HG03378 (cell line): ENCODE measurements around the gene LCN6.
"Not testable (repeated sequence)": the region's sequence is repeated elsewhere in the genome, so short reads cannot be mapped to it uniquely, and the experiment has no call there.

Source experiments
- ATAC-seq: cut with Tn5 transposase; IDR thresholded peaks from one replicate; pipeline ENCODE4 v1.9.1; 2021; ENCODE audit warnings: mild to moderate bottlenecking, moderate library complexity; ENCODE audit not compliant: unreplicated experiment

Gene LCN6

DNA sequence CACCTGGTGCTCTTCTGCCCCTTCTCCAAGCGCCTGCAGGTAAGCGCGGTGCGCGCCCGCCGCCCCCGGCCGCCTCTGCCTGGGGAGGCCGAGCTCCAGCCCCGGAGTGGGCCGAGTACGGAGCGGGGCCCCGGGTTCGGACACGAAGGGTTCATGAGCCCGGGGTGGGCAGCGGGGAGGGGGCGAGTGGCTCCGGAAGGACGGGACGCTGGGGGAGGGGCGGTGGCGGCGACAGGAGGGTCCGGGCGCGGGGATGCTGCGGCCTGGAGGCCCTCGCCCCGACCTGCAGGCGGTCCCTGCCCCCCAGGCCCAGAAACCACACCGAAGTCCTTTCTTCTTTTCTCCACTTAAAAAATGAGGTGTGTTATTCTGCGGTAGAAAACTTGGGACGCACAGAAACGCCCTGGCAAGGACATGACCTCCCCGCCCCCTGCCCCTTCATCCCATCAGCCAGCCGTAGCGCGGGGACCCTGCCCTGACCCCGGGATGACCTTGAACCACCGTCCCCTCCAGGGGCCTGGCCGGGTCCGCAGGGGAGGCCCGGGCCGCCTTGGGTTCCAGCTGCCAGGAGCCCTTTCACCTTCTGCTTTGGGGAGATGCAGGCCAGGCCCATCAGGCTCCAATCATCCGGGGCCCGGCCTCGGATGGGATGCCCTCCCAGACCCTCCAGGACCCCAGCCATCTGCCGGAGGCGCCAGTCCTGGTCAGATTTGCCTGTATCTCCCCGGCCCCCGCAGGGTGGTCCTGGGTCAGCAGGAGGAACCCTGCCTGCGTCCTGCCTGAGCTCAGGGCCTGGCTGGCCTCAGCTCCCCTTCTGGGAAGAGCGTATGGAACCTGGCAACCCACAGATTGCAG, 35.4 kb downstream of the LCN6 start:
- ATAC-seq: no peak

DNA sequence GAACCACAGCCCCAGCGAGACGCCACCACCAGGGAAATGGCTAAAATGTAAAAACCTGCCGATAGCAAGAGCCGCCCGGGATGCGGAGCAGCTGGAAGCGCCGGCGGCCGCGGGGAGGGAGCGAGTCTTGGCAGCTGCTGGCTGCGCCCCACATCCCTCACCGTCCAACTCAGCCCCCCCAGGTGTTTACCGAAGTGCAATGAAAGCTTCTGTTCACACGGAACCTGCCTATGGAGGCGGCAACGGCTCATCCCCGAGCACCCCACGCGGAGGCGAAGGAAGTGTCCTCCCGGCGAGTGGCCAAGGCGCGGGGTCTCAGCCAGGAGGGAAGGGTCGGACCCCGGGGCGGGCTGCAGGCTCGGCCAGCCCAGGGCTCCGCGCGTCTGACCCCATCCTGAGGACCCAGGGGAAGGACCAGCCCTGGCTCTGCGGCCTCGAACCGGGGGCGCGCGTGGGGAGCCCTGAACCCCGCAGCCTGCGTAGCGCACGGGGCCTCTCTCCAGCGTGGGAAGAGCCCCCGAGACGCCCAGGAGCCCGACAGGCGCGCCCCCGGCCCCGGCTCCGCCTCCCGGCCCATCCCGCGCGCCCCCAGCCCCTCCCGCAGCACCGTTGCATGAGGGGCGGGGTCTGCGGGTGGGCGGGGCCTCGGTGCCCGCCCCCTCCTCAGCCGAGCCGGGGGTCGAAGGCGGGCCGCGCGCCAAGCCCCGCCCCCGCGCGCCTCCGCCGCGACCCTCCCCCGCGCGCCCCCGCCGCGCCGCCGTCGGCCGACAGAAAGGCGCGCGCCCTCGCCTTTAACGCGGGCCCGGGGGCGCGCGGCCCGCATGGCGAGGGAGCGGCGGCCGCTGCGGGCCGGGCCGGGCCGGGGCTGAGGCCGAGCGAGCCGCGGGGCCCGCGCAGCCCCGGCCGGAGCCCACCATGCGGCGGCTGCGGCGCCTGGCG, 36.3 kb downstream of the LCN6 start, which contains the start of gene DIPK1B:
TSS of gene DIPK1B (plus strand) at position 822 of the 939 bp plus-strand sequence. CDS start at position 916, 94 bp downstream.
- ATAC-seq: no peak

- ATAC-seq: not testable (repeated sequence)
These were observed 37.1 kb downstream of the LCN6 start for GRCh38 chr9:136711219-136711648.

GRCh38 chr9:136710543-136710942, 37.8 kb downstream of the LCN6 start:
- no peak for ATAC-seq

- ATAC-seq: no peak
These were observed 38.7 kb downstream of the LCN6 start for GRCh38 chr9:136709454-136710109.

DNA sequence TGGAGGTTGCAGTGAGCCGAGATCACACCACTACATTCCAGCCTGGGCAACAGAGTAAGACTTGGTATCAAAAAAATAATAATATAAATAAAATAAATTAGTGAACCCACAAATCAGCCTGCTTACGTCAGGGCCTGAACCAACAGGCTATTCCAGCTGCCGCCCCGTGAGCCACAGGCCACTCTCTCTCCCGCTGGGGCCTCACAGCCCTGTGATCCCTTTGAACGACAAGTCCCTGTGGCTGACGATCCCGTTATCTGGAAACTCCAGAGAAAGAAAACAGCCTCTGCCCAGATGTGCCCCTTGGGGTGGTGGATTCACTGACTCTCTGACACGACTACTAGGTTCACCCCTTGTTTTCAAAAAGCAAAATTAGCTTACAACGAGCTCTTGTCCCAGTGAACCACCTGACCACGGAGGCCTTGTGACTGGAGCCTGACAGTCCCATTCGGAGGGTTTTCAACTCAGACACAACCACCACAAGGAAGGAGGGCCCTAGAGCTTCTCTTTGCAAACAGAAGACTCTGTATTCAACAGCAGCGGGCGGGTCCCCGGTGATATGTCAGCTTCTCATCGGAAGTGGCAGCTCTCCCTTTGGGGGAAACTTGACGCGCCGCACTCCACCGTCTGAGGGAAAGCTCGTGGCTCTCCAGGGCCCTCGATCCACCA, 40.3 kb downstream of the LCN6 start:
- no peak for ATAC-seq

DNA sequence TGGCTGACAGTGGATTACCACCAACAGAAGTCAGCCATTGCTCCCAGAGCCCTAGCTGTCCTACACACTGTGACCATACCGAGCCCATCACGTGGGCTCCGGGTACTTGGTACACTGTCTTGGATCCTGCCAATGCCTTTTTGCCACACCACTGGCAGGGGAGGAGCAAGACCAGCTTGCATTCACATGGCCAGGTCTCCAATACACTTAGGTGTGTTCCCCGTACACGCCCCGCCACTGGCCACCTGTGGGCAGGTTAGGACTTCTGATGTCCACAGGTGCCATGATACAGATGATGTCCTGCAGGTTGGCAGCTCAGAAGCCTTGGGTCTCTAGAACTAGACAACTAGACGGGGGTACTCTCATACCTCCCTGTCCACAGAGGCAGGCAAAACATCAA, 41.3 kb downstream of the LCN6 start:
- ATAC-seq: no peak

DNA sequence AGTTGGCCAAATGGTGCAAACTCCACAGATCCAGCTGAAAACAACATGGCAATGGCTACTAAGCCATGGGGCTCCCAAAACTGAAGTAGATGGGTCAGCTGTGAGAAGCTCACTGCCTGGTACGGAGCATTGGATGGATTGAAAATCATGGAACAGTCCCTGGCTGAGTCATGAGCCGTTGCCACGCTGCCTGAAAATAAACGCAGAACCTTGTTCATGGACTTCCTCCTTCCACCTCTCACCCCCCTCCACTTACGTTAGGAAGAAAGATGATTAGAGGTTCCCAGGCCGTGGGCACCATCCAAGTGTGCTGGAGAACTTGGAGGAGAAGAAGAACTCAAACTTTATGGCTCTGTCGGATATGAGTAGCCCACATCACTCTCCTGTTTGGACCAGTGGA, 42.8 kb downstream of the LCN6 start:
- no peak for ATAC-seq

DNA sequence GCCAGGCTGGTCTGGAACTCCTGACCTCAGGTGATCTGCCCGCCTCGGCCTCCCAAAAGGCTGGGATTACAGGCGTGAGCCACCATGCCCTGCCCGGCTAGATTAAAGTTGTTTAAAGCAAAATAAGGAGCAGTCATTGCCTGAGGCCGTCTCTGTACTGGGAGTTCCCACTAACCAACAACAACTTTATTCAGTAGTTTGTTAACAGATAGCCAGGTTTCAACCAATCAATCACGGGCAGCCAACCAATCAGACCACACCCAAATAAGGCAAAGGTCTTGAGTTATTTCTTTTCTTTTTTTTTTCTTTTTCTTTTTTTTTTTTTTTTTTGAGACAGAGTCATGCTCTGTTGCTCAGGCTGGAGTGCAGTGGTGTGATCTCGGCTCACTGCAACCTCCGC, 43.6 kb downstream of the LCN6 start:
- not testable (repeated sequence) for ATAC-seq

GRCh38 chr9:136703276-136703860, 45.0 kb downstream of the LCN6 start:
- ATAC-seq: no peak

DNA sequence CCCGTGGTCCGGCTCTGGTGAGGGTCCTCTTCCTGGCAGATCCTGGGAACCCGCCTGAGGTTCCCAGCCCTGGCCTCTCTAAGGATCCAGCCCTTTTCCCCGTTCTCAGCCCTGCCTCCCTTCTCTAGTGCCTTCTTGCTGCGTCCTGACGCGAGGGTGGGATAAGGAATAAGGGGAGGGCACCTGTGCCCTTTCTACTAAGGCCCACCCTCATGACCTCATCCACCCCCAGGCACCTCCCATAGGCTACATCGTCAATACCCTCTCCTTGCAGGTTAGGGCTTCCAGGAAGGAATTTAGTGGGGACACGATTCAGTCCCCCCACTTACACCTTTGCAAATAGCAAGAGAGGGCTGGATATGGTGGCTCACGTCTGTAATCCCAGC, 46.7 kb downstream of the LCN6 start:
- no peak for ATAC-seq

DNA sequence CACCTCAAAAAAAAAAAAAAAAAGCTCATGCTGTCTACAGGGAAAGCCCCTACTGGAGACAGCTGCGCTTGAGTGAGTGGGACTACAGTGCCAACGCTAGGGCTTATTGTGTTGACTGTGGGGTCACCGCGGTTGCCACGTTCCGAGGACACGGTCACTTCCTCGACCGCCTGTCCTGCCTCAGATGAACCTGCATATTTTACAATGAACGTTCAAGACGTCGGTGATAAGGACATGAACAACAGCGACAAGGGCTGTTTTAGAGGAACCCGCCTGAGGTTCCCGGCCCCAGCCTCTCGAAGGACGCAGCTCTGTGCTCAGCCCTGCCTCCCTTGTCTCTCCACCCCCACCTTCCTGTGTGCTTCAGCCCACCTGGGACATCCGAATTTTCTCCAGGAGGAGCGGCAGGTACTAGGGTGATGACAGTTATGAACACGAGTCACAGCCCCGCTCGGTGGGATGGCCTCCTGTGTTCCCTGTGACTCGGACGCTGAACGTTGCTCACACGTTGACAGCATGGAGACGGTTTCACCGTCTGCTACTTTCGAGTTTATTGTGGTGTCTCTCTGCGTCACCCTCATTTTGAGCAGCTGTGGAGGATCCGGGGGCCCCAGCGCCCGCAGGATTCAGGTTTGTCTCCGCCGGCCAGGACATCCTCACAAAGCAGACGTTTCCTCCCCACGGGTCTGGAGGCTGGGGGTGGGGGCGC, 47.2 kb downstream of the LCN6 start:
- ATAC-seq: peak; percentile 49

DNA sequence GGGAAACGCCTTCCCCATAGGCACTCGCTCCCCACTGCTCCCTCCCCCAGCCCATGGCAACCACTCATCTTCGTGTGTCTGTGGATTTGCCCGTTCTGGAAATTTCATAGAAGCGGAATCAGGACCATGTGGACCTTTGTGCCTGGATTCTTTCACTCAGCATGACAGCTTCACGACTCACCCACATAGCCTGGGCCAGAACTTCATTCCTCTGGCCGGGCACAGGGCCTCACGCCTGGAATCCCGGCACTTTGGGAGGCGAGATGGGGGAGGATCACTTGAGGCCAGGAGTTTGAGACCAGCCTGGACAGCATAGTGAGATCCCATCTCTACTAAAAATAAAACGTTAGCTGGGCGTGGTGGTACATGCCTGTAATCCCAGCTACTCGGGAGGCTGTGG, 48.0 kb downstream of the LCN6 start:
- no peak for ATAC-seq

GRCh38 chr9:136698635-136699246, 49.6 kb downstream of the LCN6 start:
- no peak for ATAC-seq

DNA sequence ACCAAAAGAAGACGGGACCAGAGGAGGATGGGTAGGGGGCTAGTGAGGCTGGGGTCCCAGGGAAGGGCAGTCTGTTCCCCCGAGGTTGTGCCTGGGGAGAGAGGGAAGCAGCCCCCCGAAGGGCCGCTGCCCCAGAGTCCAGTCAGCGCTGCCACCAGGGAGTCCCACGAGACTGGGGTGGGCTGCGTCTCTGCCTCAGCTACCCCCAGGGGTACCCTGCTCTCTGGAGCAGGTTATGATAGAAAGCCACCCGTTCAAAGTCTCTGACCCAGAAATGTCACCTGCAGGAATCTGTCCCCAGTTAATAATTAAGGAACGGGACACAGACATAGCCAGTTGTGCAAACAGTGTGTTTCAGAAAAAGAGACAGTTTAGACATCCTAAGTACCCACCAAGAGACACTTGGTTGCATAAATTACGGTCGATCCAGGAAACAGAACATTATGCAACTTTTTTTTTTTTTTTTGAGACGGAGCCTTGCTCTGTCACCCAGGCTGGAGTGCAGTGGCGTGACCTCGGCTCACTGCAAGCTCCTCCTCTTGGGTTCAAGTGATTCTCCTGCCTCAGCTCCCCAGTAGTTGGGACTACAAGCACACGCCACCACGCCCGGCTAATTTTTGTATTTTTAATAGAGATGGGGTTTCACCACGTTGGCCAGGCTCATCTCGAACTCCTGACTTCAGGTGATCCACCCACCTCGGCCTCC, 50.4 kb downstream of the LCN6 start:
- no peak for ATAC-seq

- no peak for ATAC-seq
These were observed 51.0 kb downstream of the LCN6 start for GRCh38 chr9:136697146-136697820.

GRCh38 chr9:136696502-136696901, 51.8 kb downstream of the LCN6 start:
- ATAC-seq: no peak

GRCh38 chr9:136695955-136696354, 52.4 kb downstream of the LCN6 start:
- ATAC-seq: no peak
